Hepatocyte (in vitro differentiated cells): ENCODE data around the gene FAM222A.

Experiments used
- EZH2 ChIP-seq: fragments of 200-600 bp; sonication (generic); IDR thresholded peaks from 2 replicates; pipeline ENCODE4 v1.6.1; 2016; ENCODE audit warnings: antibody characterized with exemption, mild to moderate bottlenecking, borderline replicate concordance
- EZH2phosphoT487 ChIP-seq: fragments of 200-600 bp; sonication (generic); IDR thresholded peaks from one replicate; pipeline ENCODE4 v1.6.1; 2018; ENCODE audit warnings: antibody characterized with exemption, mild to moderate bottlenecking, low read depth, moderate library complexity; ENCODE audit not compliant: unreplicated experiment, severe bottlenecking
- TF ChIP-seq, protein P1 (sequence below): fragments of 200-600 bp; sonication (generic); IDR thresholded peaks from 2 replicates; pipeline ENCODE4 v1.5.1; 2016; ENCODE audit warnings: antibody characterized with exemption, mild to moderate bottlenecking; ENCODE audit not compliant: poor library complexity

GRCh38 chr12:109800536-109800935 is 86.9 kb downstream of the FAM222A start:
- TF ChIP-seq, protein P1, sequence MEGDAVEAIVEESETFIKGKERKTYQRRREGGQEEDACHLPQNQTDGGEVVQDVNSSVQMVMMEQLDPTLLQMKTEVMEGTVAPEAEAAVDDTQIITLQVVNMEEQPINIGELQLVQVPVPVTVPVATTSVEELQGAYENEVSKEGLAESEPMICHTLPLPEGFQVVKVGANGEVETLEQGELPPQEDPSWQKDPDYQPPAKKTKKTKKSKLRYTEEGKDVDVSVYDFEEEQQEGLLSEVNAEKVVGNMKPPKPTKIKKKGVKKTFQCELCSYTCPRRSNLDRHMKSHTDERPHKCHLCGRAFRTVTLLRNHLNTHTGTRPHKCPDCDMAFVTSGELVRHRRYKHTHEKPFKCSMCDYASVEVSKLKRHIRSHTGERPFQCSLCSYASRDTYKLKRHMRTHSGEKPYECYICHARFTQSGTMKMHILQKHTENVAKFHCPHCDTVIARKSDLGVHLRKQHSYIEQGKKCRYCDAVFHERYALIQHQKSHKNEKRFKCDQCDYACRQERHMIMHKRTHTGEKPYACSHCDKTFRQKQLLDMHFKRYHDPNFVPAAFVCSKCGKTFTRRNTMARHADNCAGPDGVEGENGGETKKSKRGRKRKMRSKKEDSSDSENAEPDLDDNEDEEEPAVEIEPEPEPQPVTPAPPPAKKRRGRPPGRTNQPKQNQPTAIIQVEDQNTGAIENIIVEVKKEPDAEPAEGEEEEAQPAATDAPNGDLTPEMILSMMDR = no peak
- TF ChIP-seq EZH2 (no peak), EZH2phosphoT487 (no peak)
